Vagina (tissue), 2 donors: ENCODE measurements around the gene ADGRL3.
"Not testable (repeated sequence)": the region's sequence is repeated elsewhere in the genome, so short reads cannot be mapped to it uniquely, and the experiment has no call there.

Source experiments
- CTCF ChIP-seq, 3 experiments: fragments of 450-650 bp in 2 of 3; fragments of 200-600 bp in 1 of 3; sonication (generic) in 1 of 3; IDR thresholded peaks; one replicate each; pipeline ENCODE4 v1.5.1; 2017 to 2019; ENCODE audit warnings: antibody characterized with exemption in 3 of 3, mild to moderate bottlenecking in 2 of 3, moderate library complexity in 2 of 3
- POLR2AphosphoS5 ChIP-seq, 2 donors: sonication (generic); formaldehyde crosslinking; IDR thresholded peaks; one replicate each; pipeline ENCODE4 v1.9.0; 2017; ENCODE audit warnings: antibody characterized with exemption in 2 of 2, mild to moderate bottlenecking in 2 of 2, low read depth in 1 of 2; ENCODE audit not compliant: insufficient read depth in 1 of 2

DNA sequence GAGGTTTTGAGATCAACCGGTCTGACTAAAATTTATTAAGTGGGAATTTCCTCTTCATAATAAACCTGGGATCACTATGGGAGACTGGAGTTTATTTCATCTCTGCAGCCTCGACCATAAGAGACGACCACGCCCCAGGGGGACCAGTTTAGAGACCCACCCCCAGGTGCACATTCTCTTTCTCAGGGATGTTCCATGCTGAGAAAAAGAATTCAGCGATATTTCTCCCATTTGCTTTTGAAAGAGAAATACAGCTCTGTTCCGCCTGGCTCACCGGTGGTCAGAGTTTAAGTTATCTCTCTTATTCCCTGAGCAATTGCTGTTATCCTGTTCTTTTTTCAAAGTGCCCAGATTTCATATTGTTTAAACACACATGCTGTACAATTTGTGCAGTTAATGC lies 187.2 kb downstream of the ADGRL3 start:
- not testable (repeated sequence) for TF ChIP-seq CTCF (IDR thresholded peaks at IDR 0.05); POLR2AphosphoS5 (IDR thresholded peaks at IDR 0.05; ENCODE audit: insufficient read depth in 1 of 2, low read depth in 1 of 2)
